Right lung (tissue), 10 donors: ENCODE results near the gene ERP44. TPM values are rescaled to one million over a fixed set of nuclear protein-coding genes. Genes with fewer than 3 reads are reported as not detected.
"Not testable (repeated sequence)": the region's sequence is repeated elsewhere in the genome, so short reads cannot be mapped to it uniquely, and the experiment has no call there.

Source experiments
- DNase-seq, 2 donors: peaks; one replicate each; pipeline ENCODE4 v3.0.0-alpha.2; 2013
- long read RNA-seq, 8 donors: transcript quantifications; one replicate each; lab custom pipeline, GENCODE V29; 2026
- polyA plus RNA-seq, 5 donors: library from polyadenylated mRNA; unstranded; fragments of 120-200 nt; gene quantifications; one replicate each; pipeline versions ENCODE4 v1.2.1 to v1.2.3, GENCODE V29; 2013; ENCODE audit warnings: inconsistent platforms in 1 of 5, low replicate concordance in 1 of 5; ENCODE audit not compliant: insufficient read length in 5 of 5, insufficient read depth in 1 of 5

Gene ERP44
- 10 to 100 TPM; 26.5 to 36.3 (median 34.0) TPM for polyA plus RNA-seq
- long read RNA-seq, donor 1, full-length matches to known transcripts: 36 of 43 reads
- long read RNA-seq, donor 1, partial matches to known transcripts: 7 of 43 reads
- long read RNA-seq, donor 1, other reads (novel, unspliced or antisense): 0 of 43 reads
- long read RNA-seq, donor 2, full-length matches to known transcripts: 26 of 26 reads
- long read RNA-seq, donor 2, partial matches to known transcripts: 0 of 26 reads
- long read RNA-seq, donor 2, other reads (novel, unspliced or antisense): 0 of 26 reads
- long read RNA-seq, donor 3, full-length matches to known transcripts: 26 of 31 reads
- long read RNA-seq, donor 3, partial matches to known transcripts: 5 of 31 reads
- long read RNA-seq, donor 3, other reads (novel, unspliced or antisense): 0 of 31 reads
- long read RNA-seq, donor 4, full-length matches to known transcripts: 16 of 16 reads
- long read RNA-seq, donor 4, partial matches to known transcripts: 0 of 16 reads
- long read RNA-seq, donor 4, other reads (novel, unspliced or antisense): 0 of 16 reads
- long read RNA-seq, donor 5, full-length matches to known transcripts: 30 of 39 reads
- long read RNA-seq, donor 5, partial matches to known transcripts: 9 of 39 reads
- long read RNA-seq, donor 5, other reads (novel, unspliced or antisense): 0 of 39 reads
- long read RNA-seq, donor 6, full-length matches to known transcripts: 32 of 43 reads
- long read RNA-seq, donor 6, partial matches to known transcripts: 11 of 43 reads
- long read RNA-seq, donor 6, other reads (novel, unspliced or antisense): 0 of 43 reads
- long read RNA-seq, donor 7, full-length matches to known transcripts: 36 of 36 reads
- long read RNA-seq, donor 7, partial matches to known transcripts: 0 of 36 reads
- long read RNA-seq, donor 7, other reads (novel, unspliced or antisense): 0 of 36 reads
- long read RNA-seq, donor 8, full-length matches to known transcripts: 9 of 9 reads
- long read RNA-seq, donor 8, partial matches to known transcripts: 0 of 9 reads
- long read RNA-seq, donor 8, other reads (novel, unspliced or antisense): 0 of 9 reads

DNA sequence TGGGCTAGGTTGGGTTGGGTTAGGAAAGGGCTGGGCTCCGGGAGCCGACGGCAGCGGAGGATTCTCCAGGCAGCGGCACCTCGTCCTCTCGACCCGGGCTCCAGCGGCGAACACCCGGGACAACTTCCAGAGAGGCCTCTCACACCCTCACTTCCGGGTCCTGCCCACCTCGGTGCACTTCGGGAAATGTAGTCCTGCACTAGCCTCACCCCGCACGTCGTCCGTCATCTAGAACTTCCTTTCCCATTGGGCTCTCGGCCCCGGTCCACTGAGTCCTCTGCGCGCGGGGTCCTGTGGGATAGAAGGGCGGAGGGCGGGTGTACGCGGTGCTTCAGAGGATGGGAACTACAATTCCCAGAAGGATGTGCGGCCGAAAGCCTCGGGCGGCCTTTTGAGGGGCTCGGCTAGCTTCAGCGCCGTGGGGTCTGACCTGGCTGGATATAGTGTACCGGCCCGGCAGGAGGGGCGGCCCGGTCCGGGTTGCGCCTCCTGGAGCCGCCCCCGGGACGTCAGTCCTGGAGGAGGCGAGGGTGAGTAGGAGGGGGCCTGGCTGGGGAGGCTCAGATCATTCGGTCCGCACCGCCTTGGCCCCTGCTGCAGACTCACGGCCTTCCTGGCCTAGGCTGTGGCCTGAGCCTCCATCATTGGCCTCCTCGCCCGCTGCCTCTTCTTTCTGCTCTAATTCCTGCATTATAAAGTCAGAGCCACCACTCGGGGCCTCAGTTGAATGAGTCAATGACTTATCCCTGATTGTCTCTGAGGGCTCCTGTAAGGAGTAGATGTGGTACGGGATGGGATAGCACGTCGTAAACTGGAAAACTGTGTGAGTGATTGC lies at the start of gene ERP44, which contains the start of gene INVS:
Gene ERP44 (minus strand): TSS at position 114 of the 835 bp plus-strand sequence. CDS start 160 bp downstream, outside the sequence.
Gene INVS (plus strand): TSS at position 357 of the 835 bp plus-strand sequence. CDS start 5,279 bp downstream, outside the sequence.
- DNase-seq: peak; percentile 98 to 99

DNA sequence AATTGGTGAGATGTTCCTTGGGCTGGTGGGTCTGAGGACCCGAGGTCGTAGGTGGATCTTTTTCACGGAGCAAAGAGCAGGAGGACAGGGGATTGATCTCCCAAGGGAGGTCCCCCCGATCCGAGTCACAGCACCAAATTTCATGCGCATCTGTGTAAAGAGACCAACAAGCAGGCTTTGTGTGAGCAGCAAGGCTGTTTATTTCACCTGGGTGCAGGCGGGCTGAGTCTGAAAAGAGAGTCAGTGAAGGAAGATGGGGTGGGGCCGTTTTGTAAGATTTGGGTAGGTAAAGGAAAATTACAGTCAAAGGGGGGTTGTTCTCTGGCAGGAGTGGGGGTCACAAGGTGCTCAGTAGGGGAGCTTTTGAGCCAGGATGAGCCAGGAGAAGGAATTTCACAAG lies 47.2 kb upstream of the ERP44 start:
- DNase-seq: not testable (repeated sequence)

DNA sequence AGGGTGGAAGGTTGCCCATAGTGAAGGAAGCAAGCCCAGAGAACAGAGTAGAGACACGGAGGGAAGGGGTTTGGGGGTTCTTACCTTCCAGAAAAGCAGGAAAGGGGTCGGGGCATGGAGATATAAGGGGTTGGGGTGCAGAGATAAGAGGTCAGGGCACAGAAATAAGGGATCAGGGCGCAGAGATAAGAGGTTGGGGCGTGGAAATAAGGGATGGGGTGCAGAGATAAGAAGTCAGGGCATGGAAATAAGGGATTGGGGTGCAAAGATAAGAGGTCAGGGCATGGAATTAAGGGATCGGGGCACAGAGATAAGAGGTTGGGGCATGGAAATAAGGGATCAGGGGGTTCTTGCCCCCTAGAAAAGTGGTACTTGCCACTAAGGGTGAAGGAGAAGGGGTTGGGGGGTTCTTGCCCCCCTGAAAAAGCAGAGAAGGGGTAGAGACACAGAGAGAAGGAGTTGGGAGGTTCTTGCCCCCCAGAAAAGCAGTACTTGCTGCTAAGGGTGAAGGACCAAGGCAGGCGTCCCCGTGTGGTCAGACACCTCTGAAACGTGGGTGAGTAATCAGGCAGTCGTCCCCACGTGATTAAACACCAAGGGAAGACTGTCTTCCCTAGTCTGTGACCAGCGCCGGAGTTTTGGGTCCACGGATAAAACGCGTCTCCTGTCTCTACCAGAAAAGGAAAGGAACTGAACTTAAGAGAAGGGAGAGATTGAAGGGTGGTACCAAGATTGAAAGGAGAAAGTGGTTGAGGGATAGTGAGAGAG lies 46.6 kb upstream of the ERP44 start:
- not testable (repeated sequence) for DNase-seq

DNA sequence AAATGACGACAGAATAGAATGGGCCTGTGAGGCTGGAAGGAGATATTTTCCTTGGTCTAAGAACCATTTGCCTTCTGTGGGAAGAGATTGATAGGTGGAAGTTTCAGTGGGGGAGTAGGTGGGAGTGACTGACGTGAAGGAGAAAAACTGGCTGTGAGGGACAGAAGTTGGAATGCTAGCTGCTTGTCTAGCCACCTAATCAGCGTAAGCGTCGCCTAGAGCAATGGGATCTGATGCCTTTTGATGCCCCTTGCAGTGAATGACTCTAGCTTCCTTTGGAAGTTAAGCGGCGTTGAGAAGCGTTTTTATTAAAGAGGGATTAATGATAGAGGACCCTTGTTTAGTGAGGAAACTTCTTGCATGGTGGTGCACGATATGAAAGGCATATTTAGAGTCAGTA lies 43.1 kb upstream of the ERP44 start:
- DNase-seq: not testable (repeated sequence)

DNA sequence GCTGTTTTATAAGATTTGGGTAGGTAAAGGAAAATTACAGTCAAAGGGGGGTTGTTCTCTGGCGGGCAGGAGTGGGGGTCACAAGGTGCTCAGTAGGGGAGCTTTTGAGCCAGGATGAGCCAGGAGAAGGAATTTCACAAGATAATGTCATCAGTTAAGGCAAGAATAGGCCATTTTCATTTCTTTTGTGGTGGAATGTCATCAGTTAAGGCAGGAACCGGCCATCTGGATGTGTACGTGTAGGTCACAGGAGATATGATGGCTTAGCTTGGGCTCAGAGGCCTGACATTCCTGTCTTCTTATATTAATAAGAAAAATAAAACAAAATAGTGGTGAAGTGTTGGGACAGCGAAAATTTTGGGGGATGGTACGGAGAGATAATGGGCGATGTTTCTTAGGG lies 41.5 kb upstream of the ERP44 start:
- not testable (repeated sequence) for DNase-seq

DNA sequence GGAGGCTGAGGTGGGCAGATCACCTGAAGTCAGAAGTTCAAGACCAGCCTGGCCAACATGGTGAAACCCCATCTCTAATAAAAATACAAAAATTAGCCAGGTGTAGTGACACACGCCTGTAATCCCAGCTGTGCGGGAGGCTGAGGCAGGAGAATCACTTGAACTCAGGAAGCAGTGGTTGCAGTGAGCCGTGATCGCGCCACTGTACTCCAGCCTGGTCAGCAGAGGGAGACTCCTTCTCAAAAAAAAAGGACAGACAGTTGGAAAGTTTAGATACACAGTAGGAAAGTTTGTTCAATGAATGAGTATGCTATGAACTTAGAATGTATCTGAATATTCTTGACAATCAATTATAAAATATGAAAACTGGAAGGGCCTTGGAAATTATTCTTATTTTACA lies 38.0 kb upstream of the ERP44 start:
- DNase-seq: not testable (repeated sequence)

DNA sequence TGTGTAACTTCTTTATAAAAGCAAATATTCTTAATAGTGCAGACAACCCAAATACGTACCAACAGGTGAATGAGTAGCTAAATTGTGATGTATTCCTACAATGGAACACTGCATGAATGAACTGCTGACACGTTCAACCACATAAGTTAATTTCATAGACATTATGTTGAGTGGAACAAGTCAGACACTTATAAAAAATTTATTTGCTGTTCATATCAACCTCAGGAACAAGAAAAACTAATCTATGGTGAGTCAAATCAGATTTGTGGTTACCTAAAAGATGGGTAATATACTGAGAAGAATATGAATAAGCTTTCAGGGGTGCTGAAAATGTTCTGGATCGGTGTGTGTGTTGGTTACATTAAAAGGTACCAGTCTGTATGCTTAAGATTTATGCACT lies 35.9 kb upstream of the ERP44 start:
- DNase-seq: no peak

DNA sequence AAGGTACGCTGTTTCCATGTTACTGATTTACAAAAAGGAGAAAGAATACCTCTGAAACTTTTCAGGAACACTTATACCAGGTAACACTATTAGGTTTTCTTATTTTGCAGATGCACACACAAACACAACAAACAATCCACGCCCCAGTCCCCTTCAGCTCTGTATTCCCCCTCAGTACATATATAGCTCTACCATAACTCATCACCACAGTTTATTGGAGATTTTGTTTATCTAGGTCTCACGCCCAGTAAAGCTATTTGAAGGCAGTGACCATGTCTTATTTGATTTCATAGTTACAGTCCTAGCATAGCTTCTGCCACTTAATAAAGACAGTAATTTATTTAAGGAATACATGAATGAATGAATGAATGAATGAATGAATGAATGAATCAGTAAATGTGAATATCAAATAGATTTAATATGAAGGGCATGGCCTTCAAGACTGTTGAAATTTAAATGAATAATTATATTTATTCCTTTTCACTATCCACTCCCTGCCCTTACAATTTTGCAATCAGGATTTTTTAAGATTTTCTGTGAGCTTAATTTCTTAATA lies 33.2 kb upstream of the ERP44 start:
- DNase-seq: no peak

DNA sequence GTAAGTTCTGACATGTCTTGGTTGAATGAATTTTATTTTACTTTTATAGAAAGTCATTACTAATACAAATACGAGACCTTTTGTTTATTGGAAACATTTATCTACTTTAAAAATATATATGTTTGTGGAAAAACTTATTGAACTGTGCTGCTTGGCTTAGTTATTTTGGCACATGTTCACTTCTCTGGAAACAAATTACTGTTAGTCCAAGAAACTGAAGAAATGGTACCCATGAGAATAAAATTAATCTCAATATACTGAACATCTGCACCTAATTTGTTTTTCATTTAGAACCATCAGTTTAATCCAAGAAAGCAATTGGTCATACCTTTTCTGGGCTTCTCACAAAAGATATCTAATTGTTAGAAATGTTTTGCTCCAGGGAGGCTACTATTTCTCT lies 32.4 kb upstream of the ERP44 start:
- DNase-seq: no peak

DNA sequence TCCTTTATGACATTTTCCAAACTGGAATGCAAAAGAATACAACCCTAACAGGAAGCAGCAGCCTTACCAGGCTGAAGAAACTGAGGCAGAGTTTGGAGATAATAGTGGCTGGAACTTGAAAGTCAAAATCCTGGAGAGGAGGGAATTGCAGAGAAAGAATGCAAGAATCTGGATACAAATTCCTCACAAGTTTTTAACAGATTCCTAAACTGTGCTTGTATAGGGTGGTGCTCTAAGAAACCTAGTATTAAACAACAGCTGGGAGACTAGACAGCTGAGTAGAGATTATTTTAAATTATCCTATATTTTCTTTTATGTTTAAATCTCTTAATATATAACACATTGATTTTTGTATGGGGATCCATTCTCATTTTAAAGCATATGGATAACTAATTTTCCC lies 31.0 kb upstream of the ERP44 start:
- DNase-seq: no peak

DNA sequence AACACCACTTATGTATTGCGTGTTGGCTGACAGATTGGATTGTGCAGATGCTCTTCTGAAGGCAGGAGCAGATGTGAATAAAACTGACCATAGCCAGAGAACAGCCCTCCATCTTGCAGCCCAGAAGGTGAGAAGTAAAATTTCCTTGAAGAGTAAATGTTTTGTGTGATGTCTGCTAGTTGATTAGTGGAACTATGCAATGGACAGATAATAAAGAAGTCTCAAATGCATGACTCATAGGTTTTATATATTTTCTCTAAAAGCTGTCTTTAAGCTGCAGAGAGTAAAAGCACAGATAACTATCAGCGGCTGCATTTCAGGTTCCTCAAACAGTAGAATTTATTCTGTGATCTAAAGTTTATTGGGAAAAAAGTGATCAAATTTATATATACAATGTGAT lies 27.6 kb upstream of the ERP44 start:
- DNase-seq: no peak

DNA sequence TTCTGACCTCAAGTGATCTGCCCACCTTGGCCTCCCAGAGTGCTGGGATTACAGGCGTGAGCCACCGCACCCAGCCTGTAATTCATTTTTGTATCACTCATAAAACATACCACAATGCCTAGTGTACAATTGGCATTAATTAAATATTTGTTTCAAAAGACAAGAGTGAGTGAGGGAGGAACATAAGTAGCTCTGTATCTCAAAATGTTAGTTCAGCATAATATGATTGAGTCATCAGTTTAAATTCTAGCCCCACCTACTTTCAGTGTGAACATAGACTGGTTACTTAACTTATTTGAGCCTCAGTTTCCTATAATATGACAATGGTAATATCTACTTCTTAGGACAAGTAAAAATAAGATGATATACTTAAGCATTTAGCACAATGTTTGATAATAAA lies 27.1 kb upstream of the ERP44 start:
- DNase-seq: no peak

DNA sequence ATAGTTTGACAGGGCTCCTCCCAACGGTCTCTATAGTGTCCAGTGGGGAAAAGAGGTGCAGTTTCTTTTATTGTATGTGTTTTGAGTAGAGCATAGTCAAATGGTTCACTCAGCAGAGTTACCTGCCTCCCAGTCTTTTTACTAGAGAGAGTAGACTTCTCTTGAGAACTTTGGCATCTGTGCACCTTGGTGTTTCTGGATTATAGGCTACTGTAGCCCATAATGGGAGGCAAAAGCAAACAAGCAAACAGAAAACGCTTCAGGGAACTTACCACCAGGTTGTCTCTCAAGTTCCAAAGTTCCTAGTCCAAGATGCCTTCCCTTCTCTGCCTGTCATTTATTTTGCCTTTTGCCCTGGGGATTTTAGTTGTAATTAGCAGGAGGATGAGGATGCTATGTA lies 26.4 kb upstream of the ERP44 start:
- no peak for DNase-seq

DNA sequence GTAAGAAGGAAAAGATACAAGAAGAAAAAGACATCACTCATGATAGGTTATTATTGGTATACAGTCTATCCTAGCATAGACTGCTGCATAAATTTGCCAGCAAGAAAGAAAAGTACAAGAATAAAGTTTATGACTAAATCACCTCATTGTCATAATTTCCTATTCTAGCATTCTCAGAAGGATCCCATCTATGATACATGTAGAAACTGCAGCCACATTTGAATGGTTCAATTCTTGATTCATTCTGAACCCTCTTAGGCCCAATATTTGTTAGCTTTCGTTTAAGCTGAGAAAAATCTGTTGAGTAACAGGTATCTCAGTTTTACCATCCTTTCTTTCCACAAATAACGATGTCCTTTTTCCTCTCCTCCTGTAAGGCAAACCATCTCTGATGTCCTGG lies 21.5 kb upstream of the ERP44 start:
- DNase-seq: no peak

DNA sequence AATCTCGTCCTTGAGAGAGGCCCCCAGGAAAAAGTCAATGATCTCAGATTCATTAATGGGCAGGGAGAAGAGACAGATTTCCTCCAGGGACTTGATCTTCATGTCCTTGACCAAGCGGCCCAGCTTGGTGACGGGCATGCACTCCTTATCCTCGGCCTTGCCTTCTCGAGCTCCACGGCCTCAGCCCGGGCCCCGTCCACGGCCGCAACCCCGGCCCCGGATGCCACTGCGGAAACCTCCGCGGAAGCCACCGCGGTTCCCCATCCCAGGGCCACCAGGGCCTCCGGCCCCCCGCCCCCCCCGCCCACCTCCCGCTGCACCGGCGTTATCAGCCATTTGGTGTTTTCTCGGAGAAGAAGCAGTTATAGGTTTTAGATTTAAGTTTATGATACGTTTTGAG lies 18.5 kb upstream of the ERP44 start:
- no peak for DNase-seq

DNA sequence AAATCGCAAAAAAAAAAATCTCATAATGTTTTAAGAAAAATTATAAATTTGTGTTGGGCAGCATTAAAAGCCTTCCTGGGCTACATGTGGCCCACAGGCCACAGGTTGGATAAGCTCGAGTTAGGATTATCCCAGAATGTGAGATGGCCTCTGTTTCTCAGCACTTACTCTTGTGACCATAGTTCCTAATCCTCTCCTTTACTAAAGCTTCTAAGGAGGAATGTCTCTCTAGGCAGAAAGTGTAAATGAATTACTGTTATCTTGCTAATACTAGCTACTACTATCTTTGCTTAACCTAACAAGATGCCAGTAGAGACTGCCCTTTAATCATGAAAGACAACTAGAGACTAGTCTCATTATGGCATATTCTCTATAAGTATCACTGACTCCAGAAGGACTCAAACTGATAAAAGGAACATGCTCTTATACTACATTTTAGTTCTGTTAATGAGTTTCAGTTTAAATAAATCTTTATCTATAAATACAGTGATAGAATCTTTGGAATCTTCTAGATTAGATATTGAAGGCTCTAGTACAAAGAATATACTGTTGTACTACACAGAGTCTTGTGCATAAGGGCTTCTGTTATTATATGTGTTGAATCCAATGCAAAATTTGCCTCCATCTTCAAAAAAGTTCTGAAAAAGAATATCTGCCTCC lies 14.0 kb upstream of the ERP44 start:
- no peak for DNase-seq

DNA sequence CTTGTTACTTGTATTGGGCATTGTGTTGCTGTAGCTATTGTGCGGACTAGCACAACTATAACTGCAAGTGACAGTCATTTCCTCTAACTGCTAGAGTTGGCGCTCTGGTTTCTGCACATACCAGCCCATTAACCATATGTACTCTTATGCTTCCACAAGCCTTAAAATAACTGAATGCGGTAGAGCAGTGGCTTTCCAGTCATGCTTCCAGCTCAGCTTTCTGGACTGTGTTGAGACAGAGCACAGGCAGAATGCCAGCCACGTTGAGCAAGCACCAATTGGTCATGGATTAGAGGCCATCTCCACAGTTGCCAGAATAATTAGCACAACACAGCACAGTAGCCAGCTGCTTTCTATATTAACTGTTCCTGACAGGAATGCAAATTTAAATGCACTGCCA lies 12.4 kb upstream of the ERP44 start:
- peak; percentile 92 to 93 for DNase-seq

DNA sequence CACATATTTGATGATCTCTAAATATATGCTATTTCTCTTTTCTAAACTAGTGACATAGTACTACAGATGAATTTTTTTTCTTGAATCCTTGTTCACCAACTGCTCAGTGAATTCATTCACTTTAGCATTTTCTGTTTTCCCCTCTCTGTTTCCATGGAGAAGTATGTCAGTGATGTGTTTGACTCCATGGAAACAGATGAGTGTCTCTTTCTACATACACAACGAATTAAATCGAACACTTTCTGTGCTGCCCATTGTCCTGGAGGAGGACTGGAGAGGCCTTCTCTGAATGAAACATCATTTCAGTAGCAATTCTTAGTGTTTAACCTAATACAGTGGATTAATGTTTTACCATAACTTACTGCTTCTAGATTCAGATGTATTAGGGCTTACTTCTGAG lies 9.8 kb upstream of the ERP44 start:
- DNase-seq: no peak

DNA sequence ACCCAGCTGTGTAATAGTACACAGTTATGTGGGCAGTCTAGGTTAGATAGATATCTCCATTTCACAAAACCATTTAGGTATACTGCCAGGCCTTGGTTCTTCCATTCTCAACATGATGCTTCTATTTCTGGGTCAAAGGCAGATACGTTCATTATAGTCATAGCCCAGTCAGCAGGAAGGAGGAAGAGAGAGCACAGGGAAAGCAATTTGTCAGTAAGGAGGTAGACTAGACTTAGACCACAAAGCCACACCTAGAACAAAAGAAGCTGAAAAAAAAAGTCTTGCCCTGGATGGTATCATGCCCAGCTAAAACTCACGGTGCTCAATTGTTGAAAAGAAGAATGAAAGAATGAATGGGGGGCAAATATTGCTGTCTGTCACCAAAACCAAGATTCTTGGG lies 7.8 kb upstream of the ERP44 start:
- no peak for DNase-seq

DNA sequence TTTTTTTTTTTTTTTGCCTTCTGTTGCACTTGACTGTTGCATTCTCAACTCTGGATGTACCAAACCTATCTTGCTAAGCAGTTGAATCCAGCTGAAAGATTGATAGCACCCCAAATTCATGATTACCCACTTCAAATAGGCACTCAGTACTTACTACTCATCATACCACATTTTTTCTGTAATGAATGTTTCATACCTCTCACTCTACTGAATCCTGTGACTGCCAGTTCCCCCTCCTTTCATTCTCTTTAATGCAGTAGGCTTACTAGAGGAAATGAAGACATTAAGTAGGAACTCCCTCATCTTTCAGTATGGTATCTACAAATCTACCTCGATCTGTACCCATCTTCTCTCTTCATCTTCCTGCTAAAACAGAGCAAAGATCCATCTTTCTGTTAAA lies 7.1 kb upstream of the ERP44 start:
- no peak for DNase-seq
